ENCODE measurements around the gene BAIAP2L1.

GRCh38 chr7:98256431-98256830 is 144.5 kb downstream of the BAIAP2L1 start:
- TF ChIP-seq CTCF (IDR thresholded peaks at IDR 0.05) (no peak), POLR2A (IDR thresholded peaks at IDR 0.05) (no peak)
